Muscle of arm (tissue), 12 donors: ENCODE results near the gene PPP2R2D. TPM values are rescaled to one million over a fixed set of nuclear protein-coding genes. Genes with fewer than 3 reads are reported as not detected.

ENCODE experiments used
- DNase-seq: peaks from one replicate; pipeline ENCODE4 v3.0.0-alpha.2; 2013
- polyA plus RNA-seq, 12 donors: library from polyadenylated mRNA; unstranded; fragments of 120-200 nt; gene quantifications; one replicate each; pipeline ENCODE4 v1.2.1, GENCODE V29; 2013; ENCODE audit not compliant: insufficient read length in 12 of 12

The PPP2R2D gene
- polyA plus RNA-seq, 12 donors = 25.9 to 44.1 (median 32.8) TPM; not detected in 1

- DNase-seq = no peak
These were observed 26.2 kb downstream of the PPP2R2D start for GRCh38 chr10:131926743-131927595.

GRCh38 chr10:131928248-131929095 is 27.7 kb downstream of the PPP2R2D start:
- DNase-seq = no peak

GRCh38 chr10:131929122-131929845 is 28.5 kb downstream of the PPP2R2D start:
- DNase-seq = no peak

- DNase-seq = no peak
These were observed 29.3 kb downstream of the PPP2R2D start for GRCh38 chr10:131930150-131930549.

- no peak for DNase-seq
These were observed 29.9 kb downstream of the PPP2R2D start for GRCh38 chr10:131930586-131931330.

GRCh38 chr10:131931981-131932380 is 31.2 kb downstream of the PPP2R2D start:
- no peak for DNase-seq

- no peak for DNase-seq
These were observed 32.3 kb downstream of the PPP2R2D start for GRCh38 chr10:131933016-131933695.

- no peak for DNase-seq
These were observed 32.9 kb downstream of the PPP2R2D start for GRCh38 chr10:131933696-131934086.

- DNase-seq = no peak
These were observed 34.0 kb downstream of the PPP2R2D start for GRCh38 chr10:131934769-131935168.

GRCh38 chr10:131935260-131935659 is 34.5 kb downstream of the PPP2R2D start:
- DNase-seq = no peak

- DNase-seq = no peak
These were observed 35.5 kb downstream of the PPP2R2D start for GRCh38 chr10:131936294-131936693.

GRCh38 chr10:131936736-131937135 is 35.9 kb downstream of the PPP2R2D start:
- DNase-seq = no peak

GRCh38 chr10:131937836-131938235 is 37.0 kb downstream of the PPP2R2D start:
- no peak for DNase-seq

- no peak for DNase-seq
These were observed 37.9 kb downstream of the PPP2R2D start for GRCh38 chr10:131938681-131939080.

- no peak for DNase-seq
These were observed 41.6 kb downstream of the PPP2R2D start for GRCh38 chr10:131942455-131942854.

GRCh38 chr10:131943021-131943814 is 42.4 kb downstream of the PPP2R2D start:
- no peak for DNase-seq

GRCh38 chr10:131944412-131944811 is 43.6 kb downstream of the PPP2R2D start:
- no peak for DNase-seq

- DNase-seq = no peak
These were observed 44.3 kb downstream of the PPP2R2D start for GRCh38 chr10:131944976-131945695.

- no peak for DNase-seq
These were observed 45.5 kb downstream of the PPP2R2D start for GRCh38 chr10:131946321-131946751.
